ENCODE measurements around the gene TLL1. TPM values are rescaled to one million over a fixed set of nuclear protein-coding genes. Genes with fewer than 3 reads are reported as not detected.

Gene TLL1
- total RNA-seq, 1 donor, result 0.09 TPM

GRCh38 chr4:166140951-166141350, 267.9 kb downstream of the TLL1 start:
- no peak for TF ChIP-seq CTCF (IDR thresholded peaks at IDR 0.05; ENCODE audit: insufficient read depth, low read length)
- DNase-seq (ENCODE audit: low read depth), result no peak
- H3K4me3 ChIP-seq (ENCODE audit: low read depth, low read length), result no peak overlapping the region

DNA sequence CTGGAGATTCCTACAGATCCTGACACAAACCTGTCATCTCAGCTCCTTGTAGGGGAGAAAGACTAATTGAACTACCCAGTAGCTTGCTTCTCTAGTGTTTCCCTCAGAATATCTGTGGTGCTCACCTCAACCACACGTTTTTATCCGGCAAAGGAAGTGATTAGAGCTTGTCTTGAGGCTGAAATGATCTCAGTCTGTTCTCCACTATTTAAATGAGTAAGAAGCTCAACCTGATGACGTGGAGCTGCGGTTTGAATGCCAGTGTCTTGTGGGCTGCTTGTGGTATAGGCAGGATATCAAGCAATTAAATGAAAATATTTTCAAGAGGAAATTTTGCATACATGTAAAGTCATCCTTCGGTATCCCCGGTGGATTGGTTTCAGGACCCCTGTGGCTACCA, 270.2 kb downstream of the TLL1 start:
- TF ChIP-seq CTCF (IDR thresholded peaks at IDR 0.05; ENCODE audit: insufficient read depth, low read length), result no peak
- DNase-seq (ENCODE audit: low read depth), result no peak
- no peak overlapping the region for H3K4me3 ChIP-seq (ENCODE audit: low read depth, low read length)

GRCh38 chr4:166144607-166145006, 271.6 kb downstream of the TLL1 start:
- DNase-seq (ENCODE audit: low read depth), result no peak
- TF ChIP-seq CTCF (IDR thresholded peaks at IDR 0.05; ENCODE audit: insufficient read depth, low read length), result no peak
- H3K4me3 ChIP-seq (ENCODE audit: low read depth, low read length), result no peak overlapping the region

- no peak for DNase-seq (ENCODE audit: low read depth)
- no peak overlapping the region for H3K4me3 ChIP-seq (ENCODE audit: low read depth, low read length)
- TF ChIP-seq CTCF (IDR thresholded peaks at IDR 0.05; ENCODE audit: insufficient read depth, low read length), result no peak
These were observed 273.9 kb downstream of the TLL1 start for GRCh38 chr4:166146806-166147540.

Small RNA genes within 50 kb of the gene (small RNA-seq; reads per million reads assigned to genes)
- gene RNA5SP170, result not detected
